ENCODE data around the gene ATP10B.

Gene ATP10B

DNA sequence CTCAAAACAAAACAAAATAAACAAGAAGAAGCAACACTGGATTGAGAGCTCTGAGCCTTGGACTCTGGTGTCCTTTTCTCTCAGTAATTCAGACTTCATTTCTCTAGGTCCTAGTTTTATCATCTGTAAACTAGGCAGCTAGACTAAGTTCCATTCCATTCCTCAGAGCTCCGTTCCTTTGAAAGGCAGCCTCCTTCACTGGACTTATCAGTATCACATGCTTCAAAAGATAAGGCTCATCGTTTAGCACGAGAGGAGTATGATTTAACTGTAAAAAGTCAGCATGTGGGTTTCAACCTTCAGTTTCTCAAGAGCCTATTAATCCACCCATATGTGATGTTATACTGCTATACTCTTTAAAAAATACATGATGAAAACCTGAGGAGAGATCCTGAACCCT, 1.6 kb downstream of the ATP10B start:
- Histone ChIP-seq H3K4me1 (no peaks in the 10 kb centered on the region), H2AFZ (no peak overlapping the region), H3K27ac (no peak overlapping the region), H3K27me3 (ENCODE audit: control insufficient read depth, insufficient read depth, low read length) (no peaks in the 10 kb centered on the region), H3K4me3 (ENCODE audit: low read depth, low read length) (no peak overlapping the region), H3K79me2 (no peaks in the 10 kb centered on the region), H3K36me3 (ENCODE audit: control insufficient read depth, insufficient read depth, low read length) (peaks cover 2% of the 10 kb centered on the region), H3K9me3 (ENCODE audit: control insufficient read depth, low read length) (no peaks in the 10 kb centered on the region), H3K4me2 (ENCODE audit: low read length) (no peak overlapping the region), H3K9ac (no peak overlapping the region)
- TF ChIP-seq, protein P1, sequence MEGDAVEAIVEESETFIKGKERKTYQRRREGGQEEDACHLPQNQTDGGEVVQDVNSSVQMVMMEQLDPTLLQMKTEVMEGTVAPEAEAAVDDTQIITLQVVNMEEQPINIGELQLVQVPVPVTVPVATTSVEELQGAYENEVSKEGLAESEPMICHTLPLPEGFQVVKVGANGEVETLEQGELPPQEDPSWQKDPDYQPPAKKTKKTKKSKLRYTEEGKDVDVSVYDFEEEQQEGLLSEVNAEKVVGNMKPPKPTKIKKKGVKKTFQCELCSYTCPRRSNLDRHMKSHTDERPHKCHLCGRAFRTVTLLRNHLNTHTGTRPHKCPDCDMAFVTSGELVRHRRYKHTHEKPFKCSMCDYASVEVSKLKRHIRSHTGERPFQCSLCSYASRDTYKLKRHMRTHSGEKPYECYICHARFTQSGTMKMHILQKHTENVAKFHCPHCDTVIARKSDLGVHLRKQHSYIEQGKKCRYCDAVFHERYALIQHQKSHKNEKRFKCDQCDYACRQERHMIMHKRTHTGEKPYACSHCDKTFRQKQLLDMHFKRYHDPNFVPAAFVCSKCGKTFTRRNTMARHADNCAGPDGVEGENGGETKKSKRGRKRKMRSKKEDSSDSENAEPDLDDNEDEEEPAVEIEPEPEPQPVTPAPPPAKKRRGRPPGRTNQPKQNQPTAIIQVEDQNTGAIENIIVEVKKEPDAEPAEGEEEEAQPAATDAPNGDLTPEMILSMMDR (IDR thresholded peaks at IDR 0.05) = no peak

DNA sequence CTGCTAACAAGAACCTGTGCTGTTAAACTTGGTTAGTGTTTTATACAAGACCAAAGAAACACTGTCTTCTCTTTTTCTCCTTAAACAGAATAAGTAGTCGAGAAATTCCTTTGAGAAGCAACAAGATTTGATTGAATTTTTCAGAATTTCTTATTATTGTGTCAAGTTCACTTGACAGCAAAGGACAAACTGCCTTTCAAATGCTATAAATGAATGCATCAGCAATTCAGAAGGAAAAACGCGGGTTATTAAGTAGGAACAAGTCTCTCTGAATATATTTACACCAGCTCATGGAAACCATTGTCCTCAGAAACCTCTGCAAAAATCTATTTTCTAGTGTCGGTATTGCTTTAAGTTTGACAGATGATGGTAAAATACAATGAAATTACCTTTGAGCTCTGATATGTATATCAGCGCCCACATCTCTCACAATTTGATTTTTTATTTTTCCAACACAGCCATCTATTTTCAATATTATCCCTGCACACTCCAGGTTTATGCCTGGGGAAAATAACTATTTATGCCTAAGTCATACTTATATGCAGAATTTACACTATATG, 4.4 kb downstream of the ATP10B start:
- no peaks in the 10 kb centered on the region for H3K9me3 ChIP-seq (ENCODE audit: control insufficient read depth, low read length)
- H3K36me3 ChIP-seq (ENCODE audit: control insufficient read depth, insufficient read depth, low read length) = no peaks in the 10 kb centered on the region
- TF ChIP-seq, protein P1 (IDR thresholded peaks at IDR 0.05) = no peak
- no peak overlapping the region for H3K4me2 ChIP-seq (ENCODE audit: low read length)
- no peak overlapping the region for H3K27ac ChIP-seq
- H3K9ac ChIP-seq = no peak overlapping the region
- H2AFZ ChIP-seq = no peak overlapping the region
- no peaks in the 10 kb centered on the region for H3K4me1 ChIP-seq
- H3K79me2 ChIP-seq = no peaks in the 10 kb centered on the region
- H3K4me3 ChIP-seq (ENCODE audit: low read depth, low read length) = no peak overlapping the region
- no peaks in the 10 kb centered on the region for H3K27me3 ChIP-seq (ENCODE audit: control insufficient read depth, insufficient read depth, low read length)

GRCh38 chr5:160846642-160847041, 5.4 kb downstream of the ATP10B start:
- H3K9me3 ChIP-seq (ENCODE audit: control insufficient read depth, low read length) = no peaks in the 10 kb centered on the region
- no peak overlapping the region for H2AFZ ChIP-seq
- H3K9ac ChIP-seq = no peak overlapping the region
- H3K4me1 ChIP-seq = no peaks in the 10 kb centered on the region
- no peaks in the 10 kb centered on the region for H3K36me3 ChIP-seq (ENCODE audit: control insufficient read depth, insufficient read depth, low read length)
- H3K4me2 ChIP-seq (ENCODE audit: low read length) = no peak overlapping the region
- no peaks in the 10 kb centered on the region for H3K27me3 ChIP-seq (ENCODE audit: control insufficient read depth, insufficient read depth, low read length)
- TF ChIP-seq, protein P1 (IDR thresholded peaks at IDR 0.05) = no peak
- no peak overlapping the region for H3K4me3 ChIP-seq (ENCODE audit: low read depth, low read length)
- H3K79me2 ChIP-seq = no peaks in the 10 kb centered on the region
- no peak overlapping the region for H3K27ac ChIP-seq

- Histone ChIP-seq H3K79me2 (no peaks in the 10 kb centered on the region), H3K27me3 (ENCODE audit: control insufficient read depth, insufficient read depth, low read length) (no peaks in the 10 kb centered on the region), H2AFZ (no peak overlapping the region), H3K36me3 (ENCODE audit: control insufficient read depth, insufficient read depth, low read length) (no peaks in the 10 kb centered on the region), H3K9ac (no peak overlapping the region), H3K4me3 (ENCODE audit: low read depth, low read length) (no peak overlapping the region), H3K27ac (no peak overlapping the region), H3K4me1 (no peaks in the 10 kb centered on the region), H3K4me2 (ENCODE audit: low read length) (no peak overlapping the region), H3K9me3 (ENCODE audit: control insufficient read depth, low read length) (no peaks in the 10 kb centered on the region)
- TF ChIP-seq, protein P1 (IDR thresholded peaks at IDR 0.05) = no peak
These were observed 7.8 kb downstream of the ATP10B start for GRCh38 chr5:160844177-160844576.

GRCh38 chr5:160843240-160843639, 8.8 kb downstream of the ATP10B start:
- Histone ChIP-seq H3K4me2 (ENCODE audit: low read length) (no peak overlapping the region), H3K4me3 (ENCODE audit: low read depth, low read length) (no peak overlapping the region), H3K9ac (no peak overlapping the region), H3K36me3 (ENCODE audit: control insufficient read depth, insufficient read depth, low read length) (no peaks in the 10 kb centered on the region), H2AFZ (no peak overlapping the region), H3K79me2 (no peaks in the 10 kb centered on the region), H3K27me3 (ENCODE audit: control insufficient read depth, insufficient read depth, low read length) (no peaks in the 10 kb centered on the region), H3K4me1 (no peaks in the 10 kb centered on the region), H3K27ac (no peak overlapping the region), H3K9me3 (ENCODE audit: control insufficient read depth, low read length) (no peaks in the 10 kb centered on the region)
- TF ChIP-seq, protein P1 (IDR thresholded peaks at IDR 0.05) = no peak
